Hindlimb muscle (tissue), 1 donor: ENCODE measurements around the gene NES. TPM values are rescaled to one million over a fixed set of nuclear protein-coding genes. Genes with fewer than 3 reads are reported as not detected.

ENCODE experiments used
- DNase-seq: peaks from one replicate; pipeline ENCODE4 v3.0.0-alpha.2; 2013
- polyA plus RNA-seq: library from polyadenylated mRNA; unstranded; fragments of 120-200 nt; gene quantifications from one replicate; pipeline ENCODE4 v1.2.1, GENCODE V29; 2013; ENCODE audit not compliant: insufficient read length

The NES gene
- polyA plus RNA-seq, 1 donor, result 1,095 TPM

- no peak for DNase-seq
Measured at GRCh38 chr1:156660752-156661112, 16.5 kb downstream of the NES start.

DNA sequence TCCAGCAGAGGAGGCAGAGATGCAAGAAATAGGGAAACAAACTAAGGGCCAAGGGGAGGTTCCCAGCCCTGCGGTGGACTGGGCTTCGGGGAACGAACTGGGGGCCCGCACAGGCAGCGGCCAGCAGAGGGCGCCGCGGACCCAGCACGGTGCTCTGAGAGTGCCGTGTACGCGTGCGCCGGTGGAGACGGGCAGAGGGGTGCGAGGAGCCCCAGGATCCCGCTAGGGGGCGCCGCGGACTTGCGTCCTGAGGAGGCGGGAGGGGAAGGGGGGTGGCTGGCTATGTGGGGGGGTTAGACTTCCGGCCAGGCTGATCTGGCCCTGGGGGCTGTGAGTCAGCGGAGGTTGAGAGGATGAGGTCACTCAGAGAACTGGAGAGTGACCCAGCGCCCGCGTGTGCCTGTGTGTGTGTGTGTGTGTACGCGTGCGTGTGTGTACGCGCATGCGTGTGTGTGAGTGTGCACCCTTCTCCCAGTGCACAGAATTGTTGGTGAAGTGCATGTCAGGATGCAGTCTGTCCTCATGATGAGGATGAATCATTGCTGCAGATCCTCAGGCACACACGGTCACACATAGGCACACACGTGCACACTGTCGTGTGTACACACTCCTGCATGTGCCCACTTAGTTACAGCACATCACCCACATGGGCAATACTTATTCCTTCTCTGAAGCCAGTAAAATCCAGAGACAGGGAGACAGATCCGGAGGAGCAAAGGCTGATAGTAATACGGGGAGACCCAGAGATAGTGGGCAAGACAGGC is 17.0 kb downstream of the NES start:
- peak; percentile 98 for DNase-seq

DNA sequence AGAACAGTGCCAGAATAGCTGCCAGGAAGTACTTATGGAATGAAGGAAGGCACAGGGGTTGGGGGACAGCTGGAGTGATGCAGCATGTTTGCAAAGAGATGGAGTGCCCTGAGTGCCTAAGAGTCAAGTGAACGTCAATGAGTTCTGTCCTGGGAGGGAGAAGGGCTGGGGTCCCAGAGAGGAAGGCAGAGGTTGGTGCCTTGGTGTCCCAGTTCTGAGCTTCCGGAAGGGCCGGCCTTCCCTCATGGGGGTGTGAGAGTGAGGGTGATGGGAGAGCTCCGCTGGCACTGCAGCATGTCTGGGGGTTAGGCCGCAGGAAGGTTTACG is 17.6 kb downstream of the NES start:
- no peak for DNase-seq

DNA sequence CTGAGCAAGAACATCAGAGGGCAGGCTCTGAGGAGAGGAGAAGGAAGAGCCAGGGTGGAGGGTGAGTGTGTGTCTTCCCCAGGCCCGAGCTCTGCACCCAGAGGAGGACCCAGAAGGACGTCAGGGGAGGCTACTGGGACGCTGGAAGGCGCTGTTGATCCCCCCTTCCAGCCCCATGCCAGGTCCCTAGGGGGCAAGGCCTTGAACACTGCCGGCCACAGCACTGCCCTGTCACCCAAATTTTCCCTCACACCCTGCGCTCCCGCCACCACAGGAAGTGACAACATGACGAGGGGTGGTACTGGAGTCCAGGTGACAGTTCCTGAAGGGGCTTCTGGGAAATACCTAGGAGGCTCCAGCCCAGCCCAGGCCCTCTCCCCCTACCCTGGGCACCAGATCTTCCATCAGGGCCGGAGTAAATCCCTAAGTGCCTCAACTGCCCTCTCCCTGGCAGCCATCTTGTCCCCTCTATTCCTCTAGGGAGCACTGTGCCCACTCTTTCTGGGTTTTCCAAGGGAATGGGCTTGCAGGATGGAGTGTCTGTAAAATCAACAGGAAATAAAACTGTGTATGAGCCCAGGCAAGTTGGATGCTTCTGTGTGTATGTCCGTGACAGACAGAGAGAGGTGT is 18.1 kb downstream of the NES start:
- no peak for DNase-seq

- DNase-seq, result no peak
Measured at GRCh38 chr1:156658496-156658895, 18.7 kb downstream of the NES start.

DNA sequence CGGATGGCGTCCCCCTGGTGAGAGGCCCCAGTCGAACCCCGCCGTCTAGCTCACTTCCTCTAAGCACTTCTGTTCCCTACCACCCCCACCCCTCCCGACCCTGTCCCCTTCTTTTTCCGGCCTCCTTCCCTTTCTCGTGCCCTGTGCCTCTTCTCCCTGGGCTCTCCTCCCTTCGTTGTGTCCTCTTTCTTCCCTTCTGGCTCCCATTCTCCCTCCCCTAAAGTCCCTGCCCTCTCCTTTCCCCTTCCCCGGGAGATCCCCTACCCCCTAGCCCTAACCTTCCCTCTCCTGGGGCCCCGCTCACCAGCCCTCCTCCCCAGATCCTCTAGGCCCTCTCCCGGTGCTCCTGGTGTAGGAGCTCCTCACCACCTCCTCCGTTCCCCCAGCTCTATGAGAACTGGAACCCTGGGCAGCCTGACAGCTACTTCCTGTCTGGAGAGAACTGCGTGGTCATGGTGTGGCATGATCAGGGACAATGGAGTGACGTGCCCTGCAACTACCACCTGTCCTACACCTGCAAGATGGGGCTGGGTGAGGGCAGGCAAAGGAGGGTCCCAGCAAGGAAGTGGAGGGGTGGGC is 19.4 kb downstream of the NES start:
- DNase-seq, result no peak

GRCh38 chr1:156656806-156657740 is 20.1 kb downstream of the NES start:
- DNase-seq, result peak; percentile 78

GRCh38 chr1:156655904-156656516 is 21.2 kb downstream of the NES start:
- DNase-seq, result no peak

- DNase-seq, result no peak
Measured at GRCh38 chr1:156655151-156655903, 21.9 kb downstream of the NES start.

DNA sequence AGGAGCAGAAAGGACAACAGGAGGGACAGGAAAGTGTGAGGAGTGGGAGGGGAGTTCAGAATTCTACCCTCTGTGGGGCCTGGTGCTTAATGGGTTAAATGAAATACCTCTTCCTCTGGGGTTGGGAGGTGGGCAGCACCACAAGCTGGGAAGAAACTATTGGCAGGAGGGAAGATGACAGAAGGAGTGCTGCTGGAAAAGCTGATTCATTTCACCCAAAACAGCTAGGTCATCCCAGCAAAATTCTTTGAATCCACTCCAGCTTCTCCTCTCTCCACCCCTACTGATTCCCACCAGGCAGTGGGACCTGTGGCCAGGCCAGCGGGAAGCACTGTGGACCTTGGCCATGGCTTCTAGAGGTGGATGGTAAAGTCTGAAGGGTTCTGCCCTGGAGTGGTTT is 22.5 kb downstream of the NES start:
- no peak for DNase-seq

- no peak for DNase-seq
Measured at GRCh38 chr1:156652992-156653355, 24.2 kb downstream of the NES start.

- DNase-seq, result no peak
Measured at GRCh38 chr1:156652131-156652991, 24.8 kb downstream of the NES start.

DNA sequence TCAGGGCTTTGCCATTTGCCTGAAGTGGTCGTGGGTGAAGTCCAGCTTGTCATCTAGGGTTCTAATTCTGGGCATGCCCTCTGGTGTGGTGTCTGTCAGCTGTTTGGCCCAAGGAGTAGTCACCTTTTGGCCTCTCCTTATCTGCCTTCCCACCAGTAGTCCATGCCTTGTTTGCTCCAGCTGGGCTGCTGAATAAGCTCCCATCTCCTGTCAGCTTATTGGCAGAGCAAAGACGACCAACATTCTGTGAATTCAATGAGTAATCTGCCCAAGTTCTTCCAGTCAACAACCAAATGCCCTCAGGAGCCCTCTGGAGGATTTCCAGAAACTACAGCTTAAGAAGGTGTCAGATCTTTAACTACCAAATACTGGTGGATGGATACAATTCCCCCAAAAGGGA is 28.3 kb downstream of the NES start:
- no peak for DNase-seq

DNA sequence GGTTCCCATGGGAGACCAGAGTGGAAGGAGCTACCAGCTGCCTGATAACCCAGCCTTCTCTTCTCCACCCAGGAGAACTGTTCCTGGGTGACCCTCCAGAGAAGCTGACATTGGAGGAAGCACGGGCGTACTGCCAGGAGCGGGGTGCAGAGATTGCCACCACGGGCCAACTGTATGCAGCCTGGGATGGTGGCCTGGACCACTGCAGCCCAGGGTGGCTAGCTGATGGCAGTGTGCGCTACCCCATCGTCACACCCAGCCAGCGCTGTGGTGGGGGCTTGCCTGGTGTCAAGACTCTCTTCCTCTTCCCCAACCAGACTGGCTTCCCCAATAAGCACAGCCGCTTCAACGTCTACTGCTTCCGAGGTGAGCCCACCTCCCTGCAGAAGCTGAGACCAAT is 28.7 kb downstream of the NES start:
- no peak for DNase-seq

GRCh38 chr1:156647351-156647750 is 29.9 kb downstream of the NES start:
- DNase-seq, result no peak

GRCh38 chr1:156646738-156647211 is 30.4 kb downstream of the NES start:
- no peak for DNase-seq

DNA sequence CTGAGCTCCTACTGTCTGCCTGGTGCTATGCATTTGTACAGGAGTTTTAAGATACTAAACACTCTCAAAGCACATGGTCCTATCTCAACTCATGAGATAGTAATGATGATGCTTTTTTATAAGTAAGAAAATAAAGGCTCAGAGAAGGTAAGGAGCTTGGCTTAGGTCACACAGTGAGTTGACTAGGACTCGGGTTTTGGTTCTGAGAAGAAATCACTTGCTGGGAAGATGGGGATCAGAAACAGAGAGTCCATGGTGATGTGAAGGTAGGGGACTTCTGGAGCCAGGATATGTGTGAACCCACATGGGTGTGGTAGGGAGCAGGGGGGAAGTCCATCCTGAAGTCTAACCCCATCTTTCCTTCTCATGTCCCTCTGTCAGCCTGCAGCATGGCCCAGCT is 31.5 kb downstream of the NES start:
- no peak for DNase-seq

GRCh38 chr1:156645056-156645455 is 32.2 kb downstream of the NES start:
- DNase-seq, result no peak

DNA sequence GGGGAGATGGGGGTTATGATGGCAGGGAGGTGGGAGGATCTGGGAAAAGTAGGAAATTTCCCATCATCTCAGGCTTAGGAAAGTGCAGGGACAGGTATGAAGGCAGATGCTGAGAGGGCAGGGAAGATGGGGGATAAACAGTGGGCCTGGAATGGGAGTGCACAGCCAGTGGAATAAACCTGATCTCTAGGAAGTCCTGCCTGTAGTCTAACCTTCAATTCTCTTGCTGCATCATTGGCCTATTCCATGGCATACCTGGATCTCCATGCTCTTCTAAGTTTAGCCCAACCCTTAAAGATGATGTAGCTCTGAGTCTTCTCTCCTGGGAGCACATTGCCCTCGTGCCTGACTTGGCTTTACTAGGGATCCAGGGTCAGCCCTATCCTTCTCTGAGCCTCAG is 32.6 kb downstream of the NES start:
- no peak for DNase-seq

DNA sequence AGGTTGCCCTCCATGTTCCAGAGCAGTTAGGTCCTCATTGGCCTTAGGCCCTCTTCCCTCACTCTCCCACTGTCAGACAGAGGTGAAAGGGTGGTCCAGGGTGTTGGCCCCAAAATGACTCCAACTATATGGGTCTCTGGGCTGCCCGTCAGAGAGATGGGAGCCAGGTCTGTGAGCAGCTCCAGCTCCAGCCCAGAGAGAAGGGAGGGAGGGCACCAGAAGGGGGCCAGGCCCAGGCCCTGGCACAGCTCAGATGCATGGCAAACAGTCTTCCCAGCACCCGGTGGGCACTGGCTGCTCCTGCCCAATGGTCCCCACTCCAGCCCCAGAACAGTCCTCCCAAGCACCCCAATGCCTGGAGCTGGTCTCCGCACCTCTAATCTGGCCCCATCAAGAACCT is 33.1 kb downstream of the NES start:
- DNase-seq, result no peak

DNA sequence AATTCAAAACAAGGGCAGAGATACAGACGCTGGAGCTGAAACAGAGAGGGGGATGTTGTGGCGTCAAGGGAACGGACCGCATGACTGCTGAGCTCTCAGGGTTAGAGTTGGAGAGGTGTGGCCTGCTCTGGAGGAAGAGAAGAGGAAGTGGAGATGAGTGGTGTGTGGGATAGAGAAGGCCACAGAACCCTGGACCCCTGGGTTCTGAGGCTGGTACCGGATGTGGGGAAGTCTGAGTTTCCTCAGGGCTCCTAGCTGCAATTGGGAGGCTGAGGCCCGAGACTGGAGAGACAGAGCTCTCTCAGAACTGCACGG is 33.5 kb downstream of the NES start:
- DNase-seq, result no peak
